Measurements from ENCODE around the gene HOXB9. TPM values are rescaled to one million over a fixed set of nuclear protein-coding genes. Genes with fewer than 3 reads are reported as not detected.

The HOXB9 gene
- total and polyA plus RNA-seq, 9 of the 15 experiments (the other 6 are each of a cell fraction or from before 2014, with no cell fraction given) = 3.1 to 196 (median 77.6) TPM

DNA sequence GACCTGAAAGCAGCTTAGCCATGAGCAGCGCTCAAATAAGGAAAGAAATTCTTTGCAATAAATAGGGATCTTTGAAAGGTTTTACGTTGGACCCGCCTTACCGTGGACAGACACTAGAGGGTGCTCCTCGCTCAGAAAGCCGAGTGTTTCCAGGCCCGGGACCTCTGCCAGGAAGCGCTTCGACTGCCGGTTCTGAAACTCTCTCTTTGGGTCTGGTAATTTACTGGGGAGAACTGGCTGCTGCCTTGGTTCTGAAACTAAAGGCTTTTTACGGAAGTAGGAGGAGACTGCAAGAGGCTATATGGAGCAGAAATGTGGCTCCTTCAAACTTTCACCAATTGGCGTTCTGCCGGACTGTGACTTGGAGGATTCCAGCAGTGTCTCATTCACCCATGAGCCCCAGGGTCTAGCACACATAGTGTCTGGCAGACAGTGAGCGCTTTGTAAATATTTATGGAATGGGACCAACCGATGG, 45.6 kb upstream of the HOXB9 start:
- Histone ChIP-seq H4K20me1 (replicated peaks; ENCODE audit: control insufficient read depth, insufficient read depth, low read length) (no peaks in the 10 kb centered on the region), H3K9me1 (ENCODE audit: control insufficient read depth, insufficient read depth, low read length) (no peaks in the 10 kb centered on the region), H3K4me2 (ENCODE audit: insufficient read depth, low read length) (peak overlapping the region; percentile 68), H3K79me2 (ENCODE audit: control insufficient read depth, insufficient read depth, low read length) (no peaks in the 10 kb centered on the region), H3K4me3 (0 out of 2 replicates have a peak overlapping the region, but pooled peaks have one; percentile 10), H3K36me3 (ENCODE audit: control insufficient read depth, insufficient read depth, low read length) (no peaks in the 10 kb centered on the region), H3K9me3 (replicated peaks; ENCODE audit: control insufficient read depth, insufficient read depth, low read depth, low read length) (no peaks in the 10 kb centered on the region), H3K9ac (ENCODE audit: insufficient read depth in 1 of 2, low read depth in 2 of 2, low read length in 2 of 2) (peak overlapping the region in 1 of 2 experiments; percentile 32; a peak in 3 of 4 replicates), H3K27ac (ENCODE audit: extremely low read depth, low read depth, low read length) (no peak overlapping the region), H3K4me1 (replicated peaks in 1 of 2; ENCODE audit: control insufficient read depth in 2 of 2, insufficient read depth in 2 of 2, low read length in 2 of 2) (no peaks in the 10 kb centered on the region), H2AFZ (ENCODE audit: low read depth, low read length) (peak overlapping the region; percentile 95), H3K27me3 (ENCODE audit: control insufficient read depth in 2 of 2, insufficient read depth in 2 of 2, low read length in 2 of 2) (peaks cover 0 to under 1% of the 10 kb centered on the region in 2 experiments; a peak in 1 of 5 replicates)
- ChIA-PET CTCF (ENCODE audit: low intra/inter-chr PET ratio) (interaction anchor here (0.8 to 3.2 kb wide), 3 partner anchors 119 to 207 kb away, joined by 3 to 24 read pairs (median 6); no protein-coding TSS in a partner anchor), POLR2A (interaction anchor here (0.6 to 2.3 kb wide), 11 partner anchors 10 to 1618 kb away, joined by 3 to 16 read pairs (median 3); partner anchors contain the start of gene ATP5MC1)
- FAIRE-seq (peak; percentile 94), DNase-seq (ENCODE audit: extremely low read depth in 1 of 4, low spot score in 3 of 4) (peak; percentile 70 to 80 (median 74)), ATAC-seq (peak; percentile 93)
- intact Hi-C loops (cut with micrococcal nuclease) = loop anchor here (2.0 kb wide), 1 partner anchor 207 kb away; no protein-coding TSS in a partner anchor
- in situ Hi-C loops (cut with MboI) = no loop called here
- BruUV-seq (replicated peaks) = no TSS peak
- WGBS (ENCODE audit: insufficient coverage, low coverage, missing lambda C conversion rate) = 12% methylated on average over 15 of the region's 15 CpGs
- TF ChIP-seq HIVEP1 (CRISPR knock-in tag; IDR thresholded peaks at IDR 0.05) (no peak), FOXA1 (IDR thresholded peaks at IDR 0.05; ENCODE audit: borderline replicate concordance) (no peak), TCF7 (IDR thresholded peaks at IDR 0.05; ENCODE audit: borderline replicate concordance) (no peak), GABPB2 (CRISPR knock-in tag; conservative IDR thresholded peaks at IDR 0.05) (no peak), MTA3 (IDR thresholded peaks at IDR 0.05; ENCODE audit: borderline replicate concordance) (no peak), KDM1A (IDR thresholded peaks at IDR 0.05) (no peak), YBX1 (IDR thresholded peaks at IDR 0.05) (no peak), BHLHE40 (IDR thresholded peaks at IDR 0.05; ENCODE audit: low read length) (no peak), KLF6 (CRISPR knock-in tag; IDR thresholded peaks at IDR 0.05; ENCODE audit: borderline replicate concordance) (no peak), RB1 (IDR thresholded peaks at IDR 0.05; ENCODE audit: low read depth) (peak; percentile 20; the same call in 1 of the 2 replicates), NRF1 (conservative IDR thresholded peaks at IDR 0.05 in 1 of 2, IDR thresholded peaks at IDR 0.05 in 1 of 2) (no peak), RAD21 (CRISPR knock-in tag; conservative IDR thresholded peaks at IDR 0.05 in 1 of 2, IDR thresholded peaks at IDR 0.05 in 1 of 2) (peak; percentile 79 to 84), SRF (CRISPR knock-in tag; IDR thresholded peaks at IDR 0.05) (no peak), CBX5 (IDR thresholded peaks at IDR 0.05; ENCODE audit: borderline replicate concordance, low read depth) (no peak), CC2D1A (IDR thresholded peaks at IDR 0.05) (no peak; the same call in 1 of the 2 replicates), PHB (CRISPR knock-in tag; IDR thresholded peaks at IDR 0.05) (no peak), MTA1 (IDR thresholded peaks at IDR 0.05; ENCODE audit: borderline replicate concordance) (no peak), E2F3 (CRISPR knock-in tag; IDR thresholded peaks at IDR 0.05) (no peak), ZNF444 (CRISPR knock-in tag; IDR thresholded peaks at IDR 0.05) (no peak), GABPA (tag; conservative IDR thresholded peaks at IDR 0.05; ENCODE audit: low read depth) (no peak), KAT8 (IDR thresholded peaks at IDR 0.05; ENCODE audit: low read depth) (no peak), SLC30A9 (CRISPR knock-in tag; IDR thresholded peaks at IDR 0.05) (no peak)
- TF ChIP-seq, protein P1, sequence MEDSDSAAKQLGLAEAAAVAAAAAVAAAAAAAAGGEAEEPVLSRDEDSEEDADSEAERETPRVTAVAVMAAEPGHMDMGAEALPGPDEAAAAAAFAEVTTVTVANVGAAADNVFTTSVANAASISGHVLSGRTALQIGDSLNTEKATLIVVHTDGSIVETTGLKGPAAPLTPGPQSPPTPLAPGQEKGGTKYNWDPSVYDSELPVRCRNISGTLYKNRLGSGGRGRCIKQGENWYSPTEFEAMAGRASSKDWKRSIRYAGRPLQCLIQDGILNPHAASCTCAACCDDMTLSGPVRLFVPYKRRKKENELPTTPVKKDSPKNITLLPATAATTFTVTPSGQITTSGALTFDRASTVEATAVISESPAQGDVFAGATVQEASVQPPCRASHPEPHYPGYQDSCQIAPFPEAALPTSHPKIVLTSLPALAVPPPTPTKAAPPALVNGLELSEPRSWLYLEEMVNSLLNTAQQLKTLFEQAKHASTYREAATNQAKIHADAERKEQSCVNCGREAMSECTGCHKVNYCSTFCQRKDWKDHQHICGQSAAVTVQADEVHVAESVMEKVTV (CRISPR knock-in tag; IDR thresholded peaks at IDR 0.05) = peak; percentile 45; the same call in 1 of the 2 replicates
- TF ChIP-seq, protein P2, sequence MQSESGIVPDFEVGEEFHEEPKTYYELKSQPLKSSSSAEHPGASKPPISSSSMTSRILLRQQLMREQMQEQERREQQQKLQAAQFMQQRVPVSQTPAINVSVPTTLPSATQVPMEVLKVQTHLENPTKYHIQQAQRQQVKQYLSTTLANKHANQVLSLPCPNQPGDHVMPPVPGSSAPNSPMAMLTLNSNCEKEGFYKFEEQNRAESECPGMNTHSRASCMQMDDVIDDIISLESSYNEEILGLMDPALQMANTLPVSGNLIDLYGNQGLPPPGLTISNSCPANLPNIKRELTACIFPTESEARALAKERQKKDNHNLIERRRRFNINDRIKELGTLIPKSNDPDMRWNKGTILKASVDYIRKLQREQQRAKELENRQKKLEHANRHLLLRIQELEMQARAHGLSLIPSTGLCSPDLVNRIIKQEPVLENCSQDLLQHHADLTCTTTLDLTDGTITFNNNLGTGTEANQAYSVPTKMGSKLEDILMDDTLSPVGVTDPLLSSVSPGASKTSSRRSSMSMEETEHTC (IDR thresholded peaks at IDR 0.05) = no peak

All from K562 (cell line).